Fibroblast of peridontal ligament (primary cell): Measurements from ENCODE around the gene FOXP3.

Experiments
- DNase-seq: peaks from one replicate; pipeline ENCODE4 v3.0.0-alpha.2; 2010; ENCODE audit errors: extremely low read depth

FOXP3 gene

GRCh38 chrX:49214996-49215526 lies 49.4 kb downstream of the FOXP3 start:
- DNase-seq, result no peak

DNA sequence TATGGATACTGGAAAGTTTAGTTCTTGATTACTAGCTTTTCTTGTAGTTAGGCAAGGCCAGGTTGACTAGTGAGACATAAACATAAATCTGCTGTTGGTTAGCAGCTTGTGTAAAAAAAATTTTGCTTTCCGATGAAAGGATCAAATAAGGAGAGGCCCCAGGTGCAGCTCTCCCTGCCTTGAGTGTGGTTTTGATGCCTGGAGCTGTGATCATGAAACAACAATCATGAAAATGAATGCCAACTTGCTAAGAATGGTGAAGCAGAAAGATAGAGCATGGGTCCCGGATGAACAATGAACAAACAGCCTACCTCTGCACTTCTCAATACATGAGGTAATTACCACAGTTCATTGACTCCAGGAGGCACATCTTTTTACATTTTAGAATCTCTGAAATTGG lies 50.1 kb downstream of the FOXP3 start:
- no peak for DNase-seq

DNA sequence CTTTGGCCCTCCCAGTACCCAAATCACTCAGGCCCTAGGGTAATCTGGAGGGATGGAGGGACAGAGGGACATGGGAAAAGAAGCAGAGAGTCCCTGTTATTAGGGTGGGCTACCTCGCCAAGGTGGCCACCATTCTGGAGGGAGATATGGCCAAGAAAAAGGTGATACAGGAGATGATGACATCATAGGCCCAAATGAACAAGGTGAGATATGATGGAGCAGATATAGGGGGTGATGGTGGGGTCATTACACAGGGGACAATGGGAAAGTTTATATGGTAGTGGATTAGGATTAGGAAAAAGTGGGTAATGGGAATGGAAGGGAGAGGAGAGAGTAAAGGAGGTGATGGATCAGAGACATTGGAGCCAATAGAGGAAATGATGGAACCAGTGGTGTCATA lies 51.6 kb downstream of the FOXP3 start:
- DNase-seq, result no peak

GRCh38 chrX:49212209-49212608 lies 52.3 kb downstream of the FOXP3 start:
- DNase-seq, result no peak

- no peak for DNase-seq
These were observed 53.4 kb downstream of the FOXP3 start for GRCh38 chrX:49211074-49211473.

DNA sequence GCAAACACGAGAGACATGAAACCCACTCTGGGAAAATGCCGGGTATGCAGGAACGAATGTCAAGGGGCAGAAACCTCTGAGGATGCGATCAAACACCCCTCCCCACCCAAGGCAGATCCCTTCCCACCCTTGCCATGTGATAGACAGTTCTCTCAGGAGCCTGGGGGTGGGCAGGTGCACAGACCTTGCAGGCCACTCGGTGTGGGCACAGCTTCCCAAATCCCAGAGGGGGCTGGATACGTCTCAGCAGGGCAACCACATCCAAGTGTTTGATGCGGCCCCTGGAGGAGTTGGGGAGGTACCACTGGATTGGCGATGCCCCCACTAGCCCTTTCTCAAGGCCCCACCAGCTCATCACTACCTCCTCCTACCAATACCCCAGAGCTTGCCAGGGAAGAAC lies 54.1 kb downstream of the FOXP3 start:
- no peak for DNase-seq

DNA sequence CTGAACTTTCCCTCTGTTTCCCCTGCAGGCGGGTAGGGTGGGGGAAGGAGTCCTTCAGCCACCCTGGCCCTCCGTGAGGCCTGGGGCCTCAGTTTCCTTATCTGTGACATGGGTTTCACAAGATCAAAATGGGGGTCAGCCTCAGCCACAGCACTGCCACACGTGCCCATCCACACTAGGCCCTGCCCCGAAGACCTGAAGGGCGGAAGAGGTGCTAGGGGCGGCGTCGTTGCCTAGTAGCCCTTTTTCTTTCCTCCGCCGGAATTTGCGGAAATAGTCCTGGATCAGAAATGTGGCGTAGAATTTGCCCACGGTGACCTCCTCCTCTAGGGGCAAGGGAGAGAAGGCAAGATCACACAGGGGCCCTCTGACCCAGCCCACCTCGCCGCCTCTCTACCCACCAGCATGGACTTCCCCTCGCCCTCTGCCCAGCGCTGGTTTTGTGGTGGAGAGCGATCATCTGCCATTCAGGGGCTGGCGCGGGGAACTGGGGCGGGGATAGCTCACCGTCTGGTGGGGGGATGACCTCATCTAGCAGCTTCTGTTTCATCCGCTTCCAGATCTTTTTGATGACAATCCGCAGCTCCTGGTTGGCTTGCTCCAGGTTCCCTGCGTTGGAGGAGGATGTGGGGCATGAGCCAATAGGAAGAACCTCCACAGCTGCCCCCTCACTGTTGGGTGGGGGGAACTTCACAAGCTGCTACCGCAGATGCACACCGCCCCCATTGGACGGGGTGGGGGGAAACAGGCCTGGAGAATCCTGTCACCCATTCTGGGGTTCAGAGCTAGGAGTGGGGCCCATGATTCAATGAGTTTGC lies 54.9 kb downstream of the FOXP3 start:
- DNase-seq, result no peak

GRCh38 chrX:49208399-49208798 lies 56.1 kb downstream of the FOXP3 start:
- DNase-seq, result no peak

GRCh38 chrX:49206543-49206942 lies 58.0 kb downstream of the FOXP3 start:
- no peak for DNase-seq

GRCh38 chrX:49205443-49205842 lies 59.1 kb downstream of the FOXP3 start:
- no peak for DNase-seq

DNA sequence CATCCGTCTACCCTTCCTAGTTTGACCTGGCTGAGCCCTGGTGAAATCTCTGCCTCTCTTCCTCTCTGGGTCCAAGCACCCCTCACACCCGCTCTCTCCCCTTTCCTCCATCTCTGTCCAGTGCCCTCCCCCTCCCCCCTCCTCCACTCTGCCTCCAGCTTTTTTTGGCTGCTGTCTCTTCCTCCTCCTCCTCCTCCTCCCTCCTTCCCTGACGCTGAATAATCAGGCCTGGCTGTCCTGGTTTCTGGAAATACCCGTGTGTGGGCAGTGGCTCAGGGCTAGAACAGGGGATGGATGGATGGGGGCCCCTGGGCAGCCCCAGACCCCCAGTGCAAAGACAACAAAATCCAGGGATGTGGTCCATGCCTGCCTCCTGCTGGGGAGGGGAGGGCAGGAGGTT lies 59.8 kb downstream of the FOXP3 start:
- no peak for DNase-seq

DNA sequence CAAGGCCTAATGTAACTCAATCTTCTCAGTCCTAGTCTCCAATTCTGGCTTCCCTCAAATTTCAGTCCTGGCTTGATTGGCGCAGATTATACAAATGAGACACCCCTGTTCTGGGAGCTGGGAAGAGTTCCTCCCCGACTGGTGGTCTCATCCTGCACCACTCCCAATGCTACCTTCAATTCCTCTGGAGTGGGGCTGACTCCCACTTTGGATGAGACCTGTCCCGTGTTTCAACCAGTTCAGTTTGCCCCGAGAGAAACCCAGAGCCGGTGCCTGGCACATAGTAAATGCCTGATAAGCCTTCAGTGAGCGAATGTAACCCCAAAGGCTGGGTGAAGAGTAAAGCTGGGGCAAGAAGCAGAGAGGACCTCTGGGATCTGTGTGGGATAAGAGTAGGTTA lies 60.5 kb downstream of the FOXP3 start:
- DNase-seq, result no peak

- no peak for DNase-seq
These were observed 61.0 kb downstream of the FOXP3 start for GRCh38 chrX:49203536-49203935.

DNA sequence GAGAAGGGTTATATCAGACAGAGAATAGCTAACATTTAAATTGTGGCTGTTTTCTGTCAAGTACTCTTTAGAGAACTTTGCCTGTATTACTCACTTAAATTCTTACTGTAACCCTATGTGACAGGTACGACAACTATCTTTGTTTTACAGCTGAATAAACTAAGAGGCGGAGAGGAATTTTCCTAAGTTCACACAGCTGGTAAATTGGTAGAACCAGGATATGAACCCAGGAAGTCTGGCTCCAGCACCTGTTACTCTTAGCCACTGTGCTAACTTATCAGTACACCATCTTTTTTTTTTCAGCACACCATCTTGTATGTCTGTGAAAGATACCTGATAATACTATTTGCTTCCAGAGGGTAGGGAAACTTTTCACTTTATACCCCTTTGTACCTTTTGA lies 62.5 kb downstream of the FOXP3 start:
- no peak for DNase-seq
